ENCODE measurements around the gene GOLGA7B. TPM values are rescaled to one million over a fixed set of nuclear protein-coding genes. Genes with fewer than 3 reads are reported as not detected.

Gene GOLGA7B
- total and polyA plus RNA-seq, 4 experiments from 2014 or later = 0.46 to 7.9 (median 4.6) TPM

GRCh38 chr10:97907830-97908229 is 58.2 kb downstream of the GOLGA7B start:
- no peaks in the 10 kb centered on the region for H3K4me1 ChIP-seq (ENCODE audit: insufficient read depth, low read length)
- no peak overlapping the region for H3K27ac ChIP-seq (ENCODE audit: low read depth, low read length)
- POLR2A ChIA-PET (ENCODE audit: partially characterized antibody) = no interaction called here
- H3K36me3 Mint-ChIP-seq = no peaks in the 10 kb centered on the region
- H3K27ac Mint-ChIP-seq = no peak overlapping the region
- intact Hi-C loops (cut with micrococcal nuclease) = no loop called here
- H3K27me3 ChIP-seq (ENCODE audit: insufficient read depth, low read length) = no peaks in the 10 kb centered on the region
- H3K9me3 ChIP-seq (ENCODE audit: control insufficient read depth in 1 of 2, low read length in 2 of 2) = no peaks in the 10 kb centered on the region
- no peak for DNase-seq
- CTCF ChIA-PET (ENCODE audit: partially characterized antibody) = interaction anchor here (1.2 kb wide), 1 partner anchor 9 kb away, joined by 3 read pairs; no protein-coding TSS in a partner anchor
- H3K4me3 ChIP-seq (ENCODE audit: low read length in 2 of 2) = no peak overlapping the region
- H3K36me3 ChIP-seq (ENCODE audit: insufficient read depth, low read length) = no peaks in the 10 kb centered on the region
- no peaks in the 10 kb centered on the region for H3K9me3 Mint-ChIP-seq
- H3K4me3 Mint-ChIP-seq = no peak overlapping the region
- peaks cover 0 to 1% (median 0%) of the 10 kb centered on the region in 4 donors for H3K4me1 Mint-ChIP-seq
- peaks cover 8 to 20% of the 10 kb centered on the region in 2 donors for H3K27me3 Mint-ChIP-seq

GRCh38 chr10:97910661-97911060 is 61.0 kb downstream of the GOLGA7B start:
- Histone ChIP-seq H3K36me3 (ENCODE audit: insufficient read depth, low read length) (no peaks in the 10 kb centered on the region), H3K27ac (ENCODE audit: low read depth, low read length) (no peak overlapping the region), H3K27me3 (ENCODE audit: insufficient read depth, low read length) (no peaks in the 10 kb centered on the region), H3K9me3 (ENCODE audit: control insufficient read depth in 1 of 2, low read length in 2 of 2) (no peaks in the 10 kb centered on the region), H3K4me1 (ENCODE audit: insufficient read depth, low read length) (peaks cover 8% of the 10 kb centered on the region), H3K4me3 (ENCODE audit: low read length in 2 of 2) (no peak overlapping the region)
- no peaks in the 10 kb centered on the region for H3K9me3 Mint-ChIP-seq
- peaks cover 5 to 21% of the 10 kb centered on the region in 2 donors for H3K27me3 Mint-ChIP-seq
- H3K4me3 Mint-ChIP-seq = no peak overlapping the region
- CTCF ChIA-PET (ENCODE audit: partially characterized antibody) = interaction anchor here (0.7 to 1.9 kb wide), 6 partner anchors 8 to 129 kb away, joined by 3 to 7 read pairs (median 4); no protein-coding TSS in a partner anchor
- DNase-seq = no peak
- POLR2A ChIA-PET (ENCODE audit: partially characterized antibody) = no interaction called here
- no peak overlapping the region for H3K27ac Mint-ChIP-seq
- H3K4me1 Mint-ChIP-seq = peaks cover 0 to 8% (median 2%) of the 10 kb centered on the region in 4 donors
- no peaks in the 10 kb centered on the region for H3K36me3 Mint-ChIP-seq
- intact Hi-C loops (cut with micrococcal nuclease) = loop anchor here (5.0 kb wide), 1 partner anchor 1337 kb away; no protein-coding TSS in a partner anchor

- H3K9me3 Mint-ChIP-seq = no peaks in the 10 kb centered on the region
- CTCF ChIA-PET (ENCODE audit: partially characterized antibody) = interaction anchor here (0.9 to 1.9 kb wide), 4 partner anchors 8 to 128 kb away, joined by 3 to 7 read pairs (median 4); no protein-coding TSS in a partner anchor
- no peak overlapping the region for H3K4me3 ChIP-seq (ENCODE audit: low read length in 2 of 2)
- peaks cover 5 to 23% of the 10 kb centered on the region in 2 donors for H3K27me3 Mint-ChIP-seq
- H3K4me1 Mint-ChIP-seq = peaks cover 0 to 8% (median 2%) of the 10 kb centered on the region in 4 donors
- intact Hi-C loops (cut with micrococcal nuclease) = loop anchor here (5.0 kb wide), 1 partner anchor 1336 kb away; no protein-coding TSS in a partner anchor
- H3K27me3 ChIP-seq (ENCODE audit: insufficient read depth, low read length) = no peaks in the 10 kb centered on the region
- H3K27ac Mint-ChIP-seq = no peak overlapping the region
- H3K27ac ChIP-seq (ENCODE audit: low read depth, low read length) = no peak overlapping the region
- H3K9me3 ChIP-seq (ENCODE audit: control insufficient read depth in 1 of 2, low read length in 2 of 2) = no peaks in the 10 kb centered on the region
- POLR2A ChIA-PET (ENCODE audit: partially characterized antibody) = no interaction called here
- H3K4me1 ChIP-seq (ENCODE audit: insufficient read depth, low read length) = peaks cover 8% of the 10 kb centered on the region
- no peak overlapping the region for H3K4me3 Mint-ChIP-seq
- no peaks in the 10 kb centered on the region for H3K36me3 Mint-ChIP-seq
- peak in 1 of 5 donors; percentile 7 for DNase-seq
- H3K36me3 ChIP-seq (ENCODE audit: insufficient read depth, low read length) = no peaks in the 10 kb centered on the region
Observed at GRCh38 chr10:97911217-97911616, 61.6 kb downstream of the GOLGA7B start.

GRCh38 chr10:97913193-97913592 is 63.5 kb downstream of the GOLGA7B start:
- ChIA-PET POLR2A (ENCODE audit: partially characterized antibody) (no interaction called here), CTCF (ENCODE audit: partially characterized antibody) (interaction anchor here (7.3 kb wide), 1 partner anchor 128 kb away, joined by 103 read pairs; no protein-coding TSS in a partner anchor)
- H3K9me3 ChIP-seq (ENCODE audit: control insufficient read depth in 1 of 2, low read length in 2 of 2) = no peaks in the 10 kb centered on the region
- Mint-ChIP-seq H3K27ac (peak overlapping the region in 1 of 7 donors; percentile 1), H3K4me1 (peaks cover 0 to 8% (median 2%) of the 10 kb centered on the region in 4 donors), H3K27me3 (peaks cover 7 to 18% of the 10 kb centered on the region in 2 donors), H3K9me3 (no peaks in the 10 kb centered on the region), H3K4me3 (no peak overlapping the region), H3K36me3 (no peaks in the 10 kb centered on the region)
- no peak overlapping the region for H3K27ac ChIP-seq (ENCODE audit: low read depth, low read length)
- peaks cover 8% of the 10 kb centered on the region for H3K4me1 ChIP-seq (ENCODE audit: insufficient read depth, low read length)
- DNase-seq = no peak
- H3K4me3 ChIP-seq (ENCODE audit: low read length in 2 of 2) = no peak overlapping the region
- H3K36me3 ChIP-seq (ENCODE audit: insufficient read depth, low read length) = no peaks in the 10 kb centered on the region
- intact Hi-C loops (cut with micrococcal nuclease) = loop anchor here (5.0 kb wide), 1 partner anchor 1334 kb away; no protein-coding TSS in a partner anchor
- no peaks in the 10 kb centered on the region for H3K27me3 ChIP-seq (ENCODE audit: insufficient read depth, low read length)

- Mint-ChIP-seq H3K4me1 (peaks cover 0 to 8% (median 2%) of the 10 kb centered on the region in 4 donors), H3K4me3 (no peak overlapping the region), H3K36me3 (no peaks in the 10 kb centered on the region), H3K27ac (no peak overlapping the region), H3K9me3 (no peaks in the 10 kb centered on the region), H3K27me3 (peaks cover 7 to 15% of the 10 kb centered on the region in 2 donors)
- CTCF ChIA-PET (ENCODE audit: partially characterized antibody) = interaction anchor here (1.8 to 7.3 kb wide), 4 partner anchors 9 to 136 kb away, joined by 5 to 103 read pairs (median 22); no protein-coding TSS in a partner anchor
- H3K27me3 ChIP-seq (ENCODE audit: insufficient read depth, low read length) = no peaks in the 10 kb centered on the region
- no peaks in the 10 kb centered on the region for H3K36me3 ChIP-seq (ENCODE audit: insufficient read depth, low read length)
- H3K27ac ChIP-seq (ENCODE audit: low read depth, low read length) = no peak overlapping the region
- no peaks in the 10 kb centered on the region for H3K9me3 ChIP-seq (ENCODE audit: control insufficient read depth in 1 of 2, low read length in 2 of 2)
- no peak overlapping the region for H3K4me3 ChIP-seq (ENCODE audit: low read length in 2 of 2)
- DNase-seq = no peak
- intact Hi-C loops (cut with micrococcal nuclease) = loop anchor here (1.0 to 5.0 kb wide), 3 partner anchors 128 to 1334 kb away; no protein-coding TSS in a partner anchor
- POLR2A ChIA-PET (ENCODE audit: partially characterized antibody) = no interaction called here
- peaks cover 8% of the 10 kb centered on the region for H3K4me1 ChIP-seq (ENCODE audit: insufficient read depth, low read length)
Observed at GRCh38 chr10:97913614-97914013, 64.0 kb downstream of the GOLGA7B start.

GRCh38 chr10:97914171-97914836 is 64.7 kb downstream of the GOLGA7B start:
- Mint-ChIP-seq H3K4me3 (no peak overlapping the region), H3K9me3 (no peaks in the 10 kb centered on the region), H3K27ac (no peak overlapping the region), H3K4me1 (peaks cover 4 to 13% (median 6%) of the 10 kb centered on the region in 4 donors), H3K36me3 (no peaks in the 10 kb centered on the region), H3K27me3 (peaks cover 7 to 15% of the 10 kb centered on the region in 2 donors)
- no peak overlapping the region for H3K4me3 ChIP-seq (ENCODE audit: low read length in 2 of 2)
- CTCF ChIA-PET (ENCODE audit: partially characterized antibody) = interaction anchor here (0.6 to 7.3 kb wide), 17 partner anchors 10 to 1332 kb away, joined by 3 to 103 read pairs (median 4); partner anchors contain the start of gene ZFYVE27
- POLR2A ChIA-PET (ENCODE audit: partially characterized antibody) = no interaction called here
- H3K27me3 ChIP-seq (ENCODE audit: insufficient read depth, low read length) = no peaks in the 10 kb centered on the region
- intact Hi-C loops (cut with micrococcal nuclease) = loop anchor here (1.0 to 5.0 kb wide), 3 partner anchors 127 to 1333 kb away; no protein-coding TSS in a partner anchor
- no peak for DNase-seq
- no peaks in the 10 kb centered on the region for H3K36me3 ChIP-seq (ENCODE audit: insufficient read depth, low read length)
- peaks cover 11% of the 10 kb centered on the region for H3K4me1 ChIP-seq (ENCODE audit: insufficient read depth, low read length)
- H3K27ac ChIP-seq (ENCODE audit: low read depth, low read length) = no peak overlapping the region
- no peaks in the 10 kb centered on the region for H3K9me3 ChIP-seq (ENCODE audit: control insufficient read depth in 1 of 2, low read length in 2 of 2)

- ChIA-PET CTCF (ENCODE audit: partially characterized antibody) (interaction anchor here (0.6 to 7.3 kb wide), 21 partner anchors 9 to 1332 kb away, joined by 3 to 103 read pairs (median 4); partner anchors contain the start of gene ZFYVE27), POLR2A (ENCODE audit: partially characterized antibody) (no interaction called here)
- peak; percentile 53 to 61 (median 57) for DNase-seq
- H3K36me3 Mint-ChIP-seq = no peaks in the 10 kb centered on the region
- H3K4me1 ChIP-seq (ENCODE audit: insufficient read depth, low read length) = peaks cover 13% of the 10 kb centered on the region
- H3K4me3 ChIP-seq (ENCODE audit: low read length in 2 of 2) = no peak overlapping the region
- H3K4me1 Mint-ChIP-seq = peaks cover 4 to 14% (median 8%) of the 10 kb centered on the region in 4 donors
- H3K9me3 ChIP-seq (ENCODE audit: control insufficient read depth in 1 of 2, low read length in 2 of 2) = no peaks in the 10 kb centered on the region
- H3K27ac Mint-ChIP-seq = no peak overlapping the region
- no peaks in the 10 kb centered on the region for H3K36me3 ChIP-seq (ENCODE audit: insufficient read depth, low read length)
- intact Hi-C loops (cut with micrococcal nuclease) = loop anchor here (1.0 to 5.0 kb wide), 3 partner anchors 126 to 1332 kb away; no protein-coding TSS in a partner anchor
- H3K27me3 ChIP-seq (ENCODE audit: insufficient read depth, low read length) = no peaks in the 10 kb centered on the region
- peak overlapping the region in 1 of 8 donors; percentile 8 for H3K4me3 Mint-ChIP-seq
- H3K27ac ChIP-seq (ENCODE audit: low read depth, low read length) = no peak overlapping the region
- peaks cover 7 to 15% of the 10 kb centered on the region in 2 donors for H3K27me3 Mint-ChIP-seq
- H3K9me3 Mint-ChIP-seq = no peaks in the 10 kb centered on the region
Observed at GRCh38 chr10:97914837-97915211, 65.2 kb downstream of the GOLGA7B start.

All from CD4-positive, alpha-beta memory T cell (primary cell).